LoVo (cell line): ENCODE results near the gene KRTAP10-10.
"Not testable (repeated sequence)": the region's sequence is repeated elsewhere in the genome, so short reads cannot be mapped to it uniquely, and the experiment has no call there.

ENCODE experiments used
- DNase-seq: peaks from one replicate; pipeline ENCODE4 v3.0.0-alpha.2; 2016; ENCODE audit warnings: low spot score

The KRTAP10-10 gene

DNA sequence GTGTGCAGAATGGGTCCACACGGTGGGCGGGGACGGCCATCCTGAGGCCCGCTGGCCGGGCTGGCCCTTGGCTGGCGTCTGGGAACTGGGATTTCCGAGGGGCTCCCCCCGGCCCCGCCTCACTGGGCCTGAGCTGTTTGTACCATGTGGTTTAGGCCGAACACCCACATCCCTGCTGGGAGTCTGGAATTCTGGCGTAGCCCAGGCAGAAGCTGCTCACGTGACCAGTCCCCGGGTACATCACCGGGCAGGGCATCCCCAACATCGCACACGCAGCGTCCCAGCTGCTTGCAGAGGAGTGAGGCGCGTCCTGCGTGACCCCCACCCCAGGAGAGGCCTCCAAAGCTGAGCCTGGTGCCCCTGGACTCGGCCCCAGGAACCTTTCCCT lies 34.7 kb upstream of the KRTAP10-10 start:
- no peak for DNase-seq

- no peak for DNase-seq
Measured at GRCh38 chr21:44603109-44603875, 33.9 kb upstream of the KRTAP10-10 start.

DNA sequence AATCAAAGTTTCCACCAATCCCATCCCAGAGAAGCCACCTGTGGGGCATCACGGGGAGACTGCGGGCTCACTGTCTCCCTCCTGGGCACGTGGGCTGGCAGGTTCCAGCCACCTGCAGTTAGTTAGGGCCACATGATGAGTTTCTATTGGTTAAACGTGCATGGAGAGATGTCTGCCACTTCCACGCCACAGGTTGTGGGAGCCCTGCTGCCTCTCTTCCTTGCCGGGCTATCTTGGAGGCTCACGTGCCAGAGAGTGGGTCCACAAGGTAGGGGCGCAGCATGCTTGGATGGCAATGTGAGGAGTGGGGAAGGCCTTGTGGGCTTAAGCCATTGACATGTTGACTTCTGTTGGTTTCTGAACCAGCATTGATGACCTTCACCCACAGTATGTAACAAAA lies 33.2 kb upstream of the KRTAP10-10 start:
- DNase-seq: no peak

GRCh38 chr21:44606495-44606894 lies 30.7 kb upstream of the KRTAP10-10 start:
- no peak for DNase-seq

DNA sequence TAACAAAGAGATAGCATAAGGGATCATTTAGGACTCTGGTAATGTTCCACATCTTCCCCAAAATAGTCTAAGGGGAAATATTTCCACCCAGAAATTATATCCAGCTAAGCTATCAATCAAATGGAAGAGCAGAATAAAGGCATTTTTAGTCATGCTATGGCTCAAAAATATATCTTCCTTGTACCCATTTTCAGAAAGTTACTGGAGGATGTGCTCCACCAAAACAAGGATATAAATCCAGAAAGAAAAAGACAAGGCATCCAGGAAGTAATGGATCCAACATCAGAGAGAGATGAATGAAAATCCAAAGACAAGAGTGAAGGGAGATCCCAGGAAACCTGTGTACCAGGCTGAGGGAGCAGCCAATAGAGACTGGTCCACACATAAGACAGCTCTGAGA lies 28.0 kb upstream of the KRTAP10-10 start:
- DNase-seq: no peak

- DNase-seq: not testable (repeated sequence)
Measured at GRCh38 chr21:44610157-44610843, 26.9 kb upstream of the KRTAP10-10 start.

- DNase-seq: no peak
Measured at GRCh38 chr21:44611551-44611950, 25.6 kb upstream of the KRTAP10-10 start.

- no peak for DNase-seq
Measured at GRCh38 chr21:44612029-44612486, 25.1 kb upstream of the KRTAP10-10 start, which contains the start of gene KRTAP10-8. Gene KRTAP10-8, plus strand, starts transcription at chr21:44612079. Its CDS starts 22 bp downstream, at chr21:44612101.

DNA sequence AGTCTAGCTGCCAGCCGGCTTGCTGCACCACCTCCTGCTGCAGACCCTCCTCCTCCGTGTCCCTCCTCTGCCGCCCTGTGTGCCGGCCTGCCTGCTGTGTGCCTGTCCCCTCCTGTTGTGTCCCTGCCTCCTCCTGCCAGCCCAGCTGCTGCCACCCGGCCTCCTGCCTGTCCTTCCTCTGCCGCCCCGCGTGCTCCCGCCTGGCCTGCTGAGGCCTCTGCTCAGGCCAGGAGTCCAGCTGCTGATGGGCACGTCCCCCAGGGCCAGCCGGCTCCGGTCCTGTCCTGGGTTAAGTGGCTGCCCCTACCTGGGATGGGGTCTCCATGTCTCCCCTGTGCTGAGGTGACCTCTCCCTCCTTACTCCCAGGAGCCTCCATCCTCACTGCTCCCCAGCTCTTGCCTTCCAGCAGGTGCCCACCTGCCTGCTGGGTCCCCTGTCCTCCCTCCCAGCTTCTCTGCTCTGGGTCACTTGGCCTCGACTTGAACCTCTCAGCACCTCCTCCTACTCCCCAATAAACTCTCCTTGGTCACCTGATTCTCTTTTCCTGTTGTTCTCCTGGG lies 24.4 kb upstream of the KRTAP10-10 start:
- DNase-seq: no peak

- DNase-seq: no peak
Measured at GRCh38 chr21:44613386-44614155, 23.6 kb upstream of the KRTAP10-10 start.

GRCh38 chr21:44614161-44614631 lies 23.0 kb upstream of the KRTAP10-10 start:
- no peak for DNase-seq

DNA sequence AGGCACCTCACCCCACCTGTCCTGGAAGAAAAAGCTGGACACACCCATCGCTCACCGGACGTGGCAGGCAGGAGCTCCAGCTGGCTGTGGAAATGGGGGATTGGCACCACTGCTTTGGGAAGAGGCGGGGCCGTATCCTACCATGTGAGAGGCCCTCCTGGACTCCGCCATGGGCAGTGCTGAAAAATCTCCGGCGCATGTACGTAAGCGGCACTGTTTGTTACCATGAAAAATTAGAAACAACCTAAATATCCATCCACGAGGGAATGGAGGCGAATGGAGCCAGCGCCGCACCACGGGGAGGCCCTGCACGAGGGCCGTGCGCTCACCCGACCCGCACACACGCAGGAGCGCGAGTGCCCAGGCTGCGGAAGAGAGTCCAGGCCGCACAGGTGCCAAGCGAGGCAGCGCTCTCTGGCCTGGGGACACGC lies 22.2 kb upstream of the KRTAP10-10 start:
- DNase-seq: no peak

GRCh38 chr21:44615466-44615865 lies 21.7 kb upstream of the KRTAP10-10 start:
- DNase-seq: no peak

GRCh38 chr21:44615911-44616590 lies 21.1 kb upstream of the KRTAP10-10 start:
- DNase-seq: no peak

GRCh38 chr21:44616591-44616926 lies 20.6 kb upstream of the KRTAP10-10 start:
- no peak for DNase-seq

GRCh38 chr21:44617071-44617501 lies 20.1 kb upstream of the KRTAP10-10 start:
- DNase-seq: no peak

GRCh38 chr21:44618504-44618903 lies 18.7 kb upstream of the KRTAP10-10 start:
- peak; percentile 19 for DNase-seq

GRCh38 chr21:44618909-44619308 lies 18.2 kb upstream of the KRTAP10-10 start:
- no peak for DNase-seq

DNA sequence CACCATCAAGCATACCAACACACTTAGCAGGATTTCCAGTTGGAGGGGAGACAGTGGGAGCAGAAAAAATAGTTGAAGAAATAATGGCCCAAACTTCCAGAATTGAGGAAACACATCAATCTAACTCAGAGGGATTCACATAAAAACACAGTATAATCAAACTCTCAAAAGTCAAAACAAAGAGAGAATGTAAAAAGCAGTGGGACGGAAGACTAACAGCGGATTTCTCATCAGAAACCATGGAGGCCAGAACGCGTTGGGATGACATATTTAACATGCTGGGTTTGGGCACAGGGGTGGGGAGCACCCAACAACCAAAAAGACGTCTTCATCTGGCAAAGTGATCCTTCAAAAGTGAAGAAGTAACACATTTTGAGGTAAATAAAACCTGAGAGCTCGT lies 17.3 kb upstream of the KRTAP10-10 start:
- DNase-seq: no peak

- DNase-seq: no peak
Measured at GRCh38 chr21:44623575-44623974, 13.6 kb upstream of the KRTAP10-10 start.

DNA sequence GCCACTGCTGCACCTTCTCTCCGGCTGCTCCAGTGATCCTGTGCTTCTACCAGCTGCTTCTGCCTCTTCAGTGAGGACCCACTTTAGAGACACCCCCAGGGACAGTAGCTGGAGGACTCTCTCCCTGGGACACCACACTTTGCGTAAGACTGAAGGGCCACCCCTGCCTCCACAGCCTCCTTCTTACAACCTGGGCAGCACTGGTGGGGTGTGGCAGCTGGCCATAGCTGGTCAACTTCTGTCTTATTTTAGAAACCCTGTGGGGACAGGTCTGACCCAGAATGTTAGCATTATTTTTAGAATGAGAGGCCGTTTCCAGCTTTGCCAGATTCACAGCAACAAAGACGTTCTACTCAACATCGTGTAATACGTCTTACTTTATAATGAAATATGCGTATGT lies 11.4 kb upstream of the KRTAP10-10 start:
- DNase-seq: no peak

DNA sequence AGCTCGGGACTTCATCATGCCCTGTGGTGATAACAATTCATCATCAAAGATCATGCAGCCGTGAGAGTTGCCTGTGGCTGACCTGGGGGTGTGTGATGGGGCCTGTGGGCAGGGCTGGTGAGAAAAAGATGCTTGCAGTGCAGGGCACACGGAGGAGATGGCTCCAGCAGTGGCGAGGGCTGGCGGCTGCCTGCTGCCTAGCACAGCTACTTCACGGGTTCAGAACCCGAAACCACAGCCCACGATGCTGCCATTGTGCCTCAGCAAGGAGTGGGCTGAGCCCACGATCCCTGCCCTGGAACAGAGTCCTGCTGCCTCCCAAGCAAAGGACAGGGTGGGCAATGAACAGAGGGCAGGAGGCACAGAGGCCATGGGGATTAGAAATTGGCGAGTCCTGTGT lies 10.9 kb upstream of the KRTAP10-10 start:
- DNase-seq: no peak
